Bronchial epithelial cell (primary cell): ENCODE data around the gene STAG1. TPM values are rescaled to one million over a fixed set of nuclear protein-coding genes. Genes with fewer than 3 reads are reported as not detected.

ENCODE experiments used
- DNase-seq: peaks from one replicate; pipeline ENCODE4 v3.0.0-alpha.2; 2010; ENCODE audit warnings: low read depth
- FAIRE-seq: peaks from 2 replicates; lab custom pipeline; 2011; peaks lifted over from hg19 to GRCh38; lab: Jason Lieb, UNC
- H3K27me3 ChIP-seq: 2 replicates; pipeline ENCODE4 v1.5.1; 2011; ENCODE audit warnings: low read length; ENCODE audit not compliant: control insufficient read depth, insufficient read depth
- H3K36me3 ChIP-seq: 2 replicates; pipeline ENCODE4 v1.5.1; 2011; ENCODE audit warnings: low read length; ENCODE audit not compliant: control insufficient read depth, insufficient read depth
- H3K4me3 ChIP-seq: 2 replicates; pipeline ENCODE4 v1.5.1; 2011; ENCODE audit warnings: mild to moderate bottlenecking, low read depth, low read length, control low read depth
- total RNA-seq: library from RNA; depleted of rRNA; stranded (reverse); fragments of >200 nt; gene quantifications from 2 replicates; pipeline ENCODE4 v1.2.1, GENCODE V29; 2014
- TF ChIP-seq, protein P1 (sequence below): IDR thresholded peaks from 2 replicates; pipeline ENCODE4 v1.5.1; 2011; ENCODE audit warnings: mild to moderate bottlenecking, moderate library complexity, low read length, control low read depth, inconsistent platforms; ENCODE audit not compliant: insufficient read depth, severe bottlenecking

STAG1 gene
- total RNA-seq, 1 donor from 2014 or later, result 26.3 TPM

DNA sequence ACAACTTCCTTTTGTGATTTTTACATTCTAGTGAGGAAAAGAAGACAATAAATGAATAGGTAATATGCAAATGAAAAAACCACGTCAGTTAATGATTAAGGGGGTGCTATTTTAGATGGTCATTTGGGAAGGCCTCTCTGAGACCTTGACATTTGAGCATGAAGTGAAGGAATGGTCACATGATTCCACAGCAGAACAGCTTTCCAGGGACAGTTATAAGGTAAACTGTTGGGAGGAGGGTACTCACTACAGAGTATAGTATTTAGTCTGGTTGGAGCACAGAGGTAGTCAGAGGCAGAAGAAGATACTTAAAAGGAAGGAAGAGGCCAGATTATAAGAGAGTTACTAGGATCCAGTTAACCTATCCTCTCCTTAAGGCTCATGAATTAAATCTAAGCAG is 246.5 kb downstream of the STAG1 start:
- DNase-seq, result no peak
- TF ChIP-seq, protein P1, sequence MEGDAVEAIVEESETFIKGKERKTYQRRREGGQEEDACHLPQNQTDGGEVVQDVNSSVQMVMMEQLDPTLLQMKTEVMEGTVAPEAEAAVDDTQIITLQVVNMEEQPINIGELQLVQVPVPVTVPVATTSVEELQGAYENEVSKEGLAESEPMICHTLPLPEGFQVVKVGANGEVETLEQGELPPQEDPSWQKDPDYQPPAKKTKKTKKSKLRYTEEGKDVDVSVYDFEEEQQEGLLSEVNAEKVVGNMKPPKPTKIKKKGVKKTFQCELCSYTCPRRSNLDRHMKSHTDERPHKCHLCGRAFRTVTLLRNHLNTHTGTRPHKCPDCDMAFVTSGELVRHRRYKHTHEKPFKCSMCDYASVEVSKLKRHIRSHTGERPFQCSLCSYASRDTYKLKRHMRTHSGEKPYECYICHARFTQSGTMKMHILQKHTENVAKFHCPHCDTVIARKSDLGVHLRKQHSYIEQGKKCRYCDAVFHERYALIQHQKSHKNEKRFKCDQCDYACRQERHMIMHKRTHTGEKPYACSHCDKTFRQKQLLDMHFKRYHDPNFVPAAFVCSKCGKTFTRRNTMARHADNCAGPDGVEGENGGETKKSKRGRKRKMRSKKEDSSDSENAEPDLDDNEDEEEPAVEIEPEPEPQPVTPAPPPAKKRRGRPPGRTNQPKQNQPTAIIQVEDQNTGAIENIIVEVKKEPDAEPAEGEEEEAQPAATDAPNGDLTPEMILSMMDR, result no peak
- Histone ChIP-seq H3K36me3 (no peaks in the 10 kb centered on the region), H3K4me3 (no peak overlapping the region), H3K27me3 (no peaks in the 10 kb centered on the region)
- no peak for FAIRE-seq

DNA sequence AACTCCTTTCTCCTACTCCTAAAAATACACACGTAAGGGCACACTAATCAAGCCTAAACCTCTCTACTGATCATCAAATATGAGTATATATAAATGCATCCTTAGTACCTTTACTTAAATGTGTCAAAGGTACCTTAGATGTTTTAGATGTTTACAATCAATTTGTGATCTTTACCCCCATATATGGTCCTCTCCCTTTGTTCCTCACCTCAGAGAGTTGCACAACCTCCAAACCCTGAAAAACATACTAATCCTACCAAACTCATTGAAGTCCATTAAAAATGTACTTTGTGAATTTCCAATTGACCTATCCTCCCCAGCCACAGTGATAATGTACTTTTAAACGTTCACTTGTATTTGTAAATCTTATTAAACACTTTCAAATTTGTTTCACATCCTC is 249.1 kb downstream of the STAG1 start:
- DNase-seq, result no peak
- Histone ChIP-seq H3K36me3 (no peaks in the 10 kb centered on the region), H3K27me3 (no peaks in the 10 kb centered on the region), H3K4me3 (no peak overlapping the region)
- FAIRE-seq, result no peak
- TF ChIP-seq, protein P1, result no peak

DNA sequence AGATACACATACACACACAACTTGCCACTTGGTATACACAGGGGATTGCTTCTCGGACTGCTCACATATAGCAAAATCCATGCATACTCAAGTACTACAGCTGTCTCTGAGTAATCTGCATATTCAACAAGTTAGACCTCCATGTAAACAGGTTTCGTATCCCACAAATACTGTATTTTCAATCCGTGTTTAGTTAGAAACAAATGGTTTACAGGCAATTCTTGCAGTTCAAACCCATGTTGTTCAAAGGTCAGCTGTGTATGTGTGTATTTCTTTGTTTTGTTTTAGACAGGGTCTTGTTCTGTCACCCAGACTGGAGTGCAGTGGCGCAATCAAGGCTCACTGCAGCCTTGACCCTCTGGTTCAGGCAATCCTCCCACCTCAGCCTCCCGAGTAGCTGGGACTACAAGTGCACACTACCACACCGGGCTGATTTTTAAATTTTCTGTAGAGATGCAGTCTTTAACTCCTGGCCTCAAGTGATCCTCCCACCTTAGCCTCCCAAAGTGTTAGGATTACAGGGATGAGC is 253.2 kb downstream of the STAG1 start:
- no peak for DNase-seq
- TF ChIP-seq, protein P1, result no peak
- Histone ChIP-seq H3K36me3 (no peaks in the 10 kb centered on the region), H3K4me3 (no peak overlapping the region), H3K27me3 (no peaks in the 10 kb centered on the region)
- FAIRE-seq, result no peak

GRCh38 chr3:136495213-136495612 is 257.0 kb downstream of the STAG1 start:
- no peak for DNase-seq
- Histone ChIP-seq H3K27me3 (no peaks in the 10 kb centered on the region), H3K36me3 (peaks cover 1% of the 10 kb centered on the region), H3K4me3 (no peak overlapping the region)
- FAIRE-seq, result no peak
- TF ChIP-seq, protein P1, result no peak

DNA sequence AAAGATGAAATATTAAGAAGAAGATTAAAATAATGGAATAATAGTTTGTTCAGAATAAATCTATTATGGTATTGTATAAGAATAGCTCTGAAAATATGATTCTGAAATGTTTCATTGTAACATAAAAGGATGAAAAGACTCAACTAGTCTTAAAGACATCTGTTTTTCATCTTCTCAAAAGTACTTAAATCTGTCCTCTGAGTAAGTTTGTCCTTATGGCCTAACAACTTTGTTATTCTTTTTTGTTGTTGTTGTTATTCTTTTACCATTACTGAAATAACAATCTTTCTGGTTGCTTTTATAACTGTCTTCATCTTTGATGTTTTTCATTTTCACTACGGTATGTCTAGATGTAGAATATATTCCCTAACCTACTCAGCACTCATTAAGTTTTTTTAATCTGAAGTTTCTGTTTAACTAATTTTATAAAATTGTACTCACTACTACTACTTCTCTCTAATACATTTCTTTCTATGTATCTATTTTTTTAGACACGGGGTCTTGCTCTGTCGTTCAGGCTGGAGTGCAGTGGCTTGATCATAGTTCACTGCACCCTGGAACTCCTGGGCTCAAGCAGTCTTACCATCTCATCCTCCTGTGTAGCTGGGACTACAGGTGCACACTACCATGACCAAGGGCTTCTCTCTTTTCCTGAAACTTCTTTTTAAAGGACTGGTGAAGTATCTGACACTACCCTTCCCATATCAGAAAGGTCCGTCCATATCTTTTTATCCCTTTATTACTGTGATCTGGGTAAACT is 261.4 kb downstream of the STAG1 start:
- no peak for DNase-seq
- TF ChIP-seq, protein P1, result no peak
- no peak overlapping the region for H3K4me3 ChIP-seq
- peaks cover 1% of the 10 kb centered on the region for H3K36me3 ChIP-seq
- FAIRE-seq, result no peak
- no peaks in the 10 kb centered on the region for H3K27me3 ChIP-seq

DNA sequence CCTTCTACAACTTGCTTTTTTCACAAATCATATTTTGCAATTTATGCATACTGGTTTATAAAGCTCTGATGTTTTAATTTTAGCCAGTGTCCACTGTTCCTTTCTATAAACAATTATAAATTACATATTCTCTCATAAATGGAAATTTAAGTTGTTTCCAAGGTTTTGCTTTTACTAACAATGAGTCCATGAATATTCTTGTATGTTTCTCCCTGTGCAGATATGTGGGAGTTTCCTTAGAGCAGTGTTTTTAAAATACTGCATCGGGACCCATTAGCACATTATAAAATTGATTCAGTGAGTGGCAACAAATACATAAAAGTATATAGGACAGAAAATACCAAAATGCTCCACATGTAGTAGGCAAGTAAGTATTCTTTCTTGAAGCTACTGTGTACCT is 266.4 kb downstream of the STAG1 start:
- DNase-seq, result no peak
- H3K27me3 ChIP-seq, result no peaks in the 10 kb centered on the region
- no peak for FAIRE-seq
- H3K36me3 ChIP-seq, result no peaks in the 10 kb centered on the region
- TF ChIP-seq, protein P1, result no peak
- H3K4me3 ChIP-seq, result no peak overlapping the region
